Hepatocyte (in vitro differentiated cells): Measurements from ENCODE around the gene ACYP2.

Experiments used
- EZH2 ChIP-seq: fragments of 200-600 bp; sonication (generic); IDR thresholded peaks from 2 replicates; pipeline ENCODE4 v1.6.1; 2016; ENCODE audit warnings: antibody characterized with exemption, mild to moderate bottlenecking, borderline replicate concordance
- EZH2phosphoT487 ChIP-seq: fragments of 200-600 bp; sonication (generic); IDR thresholded peaks from one replicate; pipeline ENCODE4 v1.6.1; 2018; ENCODE audit warnings: antibody characterized with exemption, mild to moderate bottlenecking, low read depth, moderate library complexity; ENCODE audit not compliant: unreplicated experiment, severe bottlenecking
- TF ChIP-seq, protein P1 (sequence below): fragments of 200-600 bp; sonication (generic); IDR thresholded peaks from 2 replicates; pipeline ENCODE4 v1.5.1; 2016; ENCODE audit warnings: antibody characterized with exemption, mild to moderate bottlenecking; ENCODE audit not compliant: poor library complexity

DNA sequence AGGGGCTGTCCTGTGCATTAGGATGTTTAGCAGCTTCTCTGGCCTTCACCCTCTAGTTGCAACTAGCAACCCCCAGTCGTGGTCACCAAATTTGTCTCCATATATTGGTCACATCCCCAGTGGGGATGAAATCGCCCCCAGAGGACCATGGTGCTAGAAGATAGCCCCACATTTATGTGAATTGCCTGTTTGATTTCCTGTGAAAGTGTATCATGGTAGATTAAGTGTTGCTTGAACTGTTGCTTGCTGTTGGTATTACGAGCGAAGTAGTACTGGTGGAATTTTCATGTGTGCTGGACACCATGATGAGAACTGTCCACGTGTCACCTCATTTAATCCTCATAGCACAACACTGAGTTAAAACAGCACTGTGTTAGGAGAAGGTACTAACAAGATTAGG lies 81.2 kb downstream of the ACYP2 start:
- TF ChIP-seq, protein P1, sequence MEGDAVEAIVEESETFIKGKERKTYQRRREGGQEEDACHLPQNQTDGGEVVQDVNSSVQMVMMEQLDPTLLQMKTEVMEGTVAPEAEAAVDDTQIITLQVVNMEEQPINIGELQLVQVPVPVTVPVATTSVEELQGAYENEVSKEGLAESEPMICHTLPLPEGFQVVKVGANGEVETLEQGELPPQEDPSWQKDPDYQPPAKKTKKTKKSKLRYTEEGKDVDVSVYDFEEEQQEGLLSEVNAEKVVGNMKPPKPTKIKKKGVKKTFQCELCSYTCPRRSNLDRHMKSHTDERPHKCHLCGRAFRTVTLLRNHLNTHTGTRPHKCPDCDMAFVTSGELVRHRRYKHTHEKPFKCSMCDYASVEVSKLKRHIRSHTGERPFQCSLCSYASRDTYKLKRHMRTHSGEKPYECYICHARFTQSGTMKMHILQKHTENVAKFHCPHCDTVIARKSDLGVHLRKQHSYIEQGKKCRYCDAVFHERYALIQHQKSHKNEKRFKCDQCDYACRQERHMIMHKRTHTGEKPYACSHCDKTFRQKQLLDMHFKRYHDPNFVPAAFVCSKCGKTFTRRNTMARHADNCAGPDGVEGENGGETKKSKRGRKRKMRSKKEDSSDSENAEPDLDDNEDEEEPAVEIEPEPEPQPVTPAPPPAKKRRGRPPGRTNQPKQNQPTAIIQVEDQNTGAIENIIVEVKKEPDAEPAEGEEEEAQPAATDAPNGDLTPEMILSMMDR, result no peak
- TF ChIP-seq EZH2phosphoT487 (no peak), EZH2 (no peak)
